Measurements from ENCODE around the gene CASP3. TPM values are rescaled to one million over a fixed set of nuclear protein-coding genes. Genes with fewer than 3 reads are reported as not detected.

Gene CASP3
- total and polyA plus RNA-seq, 5 donors from 2014 or later = 11.5 to 26.1 (median 14.2) TPM

GRCh38 chr4:184688005-184688404 lies 38.8 kb upstream of the CASP3 start:
- ATAC-seq (ENCODE audit: low read depth in 2 of 2) (no peak), DNase-seq (no peak)
- Mint-ChIP-seq H3K4me3 (no peak overlapping the region), H3K36me3 (peaks cover 21% of the 10 kb centered on the region), H3K4me1 (peaks cover 0 to 6% (median 5%) of the 10 kb centered on the region in 4 donors), H3K27me3 (no peaks in the 10 kb centered on the region), H3K27ac (no peak overlapping the region), H3K9me3 (no peaks in the 10 kb centered on the region)
- Histone ChIP-seq H3K27me3 (ENCODE audit: control insufficient read depth, insufficient read depth, low read length) (no peaks in the 10 kb centered on the region), H3K9me3 (ENCODE audit: control insufficient read depth in 2 of 2, low read length in 2 of 2) (no peaks in the 10 kb centered on the region), H3K4me1 (ENCODE audit: control insufficient read depth, insufficient read depth, low read length, poor library complexity, severe bottlenecking) (no peaks in the 10 kb centered on the region), H3K36me3 (ENCODE audit: control insufficient read depth, insufficient read depth, low read length) (no peaks in the 10 kb centered on the region), H3K27ac (ENCODE audit: insufficient read depth, low read length, poor library complexity, severe bottlenecking) (no peak overlapping the region), H3K4me3 (ENCODE audit: low read depth, low read length) (no peak overlapping the region)

- Mint-ChIP-seq H3K4me3 (no peak overlapping the region), H3K27ac (peak overlapping the region in 2 of 3 donors; percentile 5 to 53), H3K27me3 (no peaks in the 10 kb centered on the region), H3K4me1 (peaks cover 0 to 6% (median 4%) of the 10 kb centered on the region in 4 donors), H3K36me3 (peaks cover 19% of the 10 kb centered on the region), H3K9me3 (no peaks in the 10 kb centered on the region)
- H3K4me1 ChIP-seq (ENCODE audit: control insufficient read depth, insufficient read depth, low read length, poor library complexity, severe bottlenecking) = no peaks in the 10 kb centered on the region
- H3K27ac ChIP-seq (ENCODE audit: insufficient read depth, low read length, poor library complexity, severe bottlenecking) = no peak overlapping the region
- ATAC-seq (ENCODE audit: low read depth in 2 of 2) = no peak
- H3K4me3 ChIP-seq (ENCODE audit: low read depth, low read length) = no peak overlapping the region
- no peaks in the 10 kb centered on the region for H3K9me3 ChIP-seq (ENCODE audit: control insufficient read depth in 2 of 2, low read length in 2 of 2)
- no peaks in the 10 kb centered on the region for H3K36me3 ChIP-seq (ENCODE audit: control insufficient read depth, insufficient read depth, low read length)
- no peak for DNase-seq
- no peaks in the 10 kb centered on the region for H3K27me3 ChIP-seq (ENCODE audit: control insufficient read depth, insufficient read depth, low read length)
These were observed 35.4 kb upstream of the CASP3 start for GRCh38 chr4:184684491-184685189.

- H3K27ac Mint-ChIP-seq = no peak overlapping the region
- Histone ChIP-seq H3K4me1 (ENCODE audit: control insufficient read depth, insufficient read depth, low read length, poor library complexity, severe bottlenecking) (no peaks in the 10 kb centered on the region), H3K27me3 (ENCODE audit: control insufficient read depth, insufficient read depth, low read length) (no peaks in the 10 kb centered on the region), H3K36me3 (ENCODE audit: control insufficient read depth, insufficient read depth, low read length) (no peaks in the 10 kb centered on the region), H3K4me3 (ENCODE audit: low read depth, low read length) (no peak overlapping the region), H3K9me3 (ENCODE audit: control insufficient read depth in 2 of 2, low read length in 2 of 2) (no peaks in the 10 kb centered on the region), H3K27ac (ENCODE audit: insufficient read depth, low read length, poor library complexity, severe bottlenecking) (no peak overlapping the region)
- ATAC-seq (ENCODE audit: low read depth in 2 of 2) (no peak), DNase-seq (no peak)
- H3K4me1 Mint-ChIP-seq = peaks cover 3 to 13% (median 7%) of the 10 kb centered on the region in 4 donors
- no peak overlapping the region for H3K4me3 Mint-ChIP-seq
- H3K9me3 Mint-ChIP-seq = no peaks in the 10 kb centered on the region
- no peaks in the 10 kb centered on the region for H3K27me3 Mint-ChIP-seq
- H3K36me3 Mint-ChIP-seq = peaks cover 14% of the 10 kb centered on the region
These were observed 32.7 kb upstream of the CASP3 start for GRCh38 chr4:184681916-184682315.

GRCh38 chr4:184680698-184681097 lies 31.5 kb upstream of the CASP3 start:
- no peak for ATAC-seq (ENCODE audit: low read depth in 2 of 2)
- no peak for DNase-seq
- Mint-ChIP-seq H3K4me1 (peaks cover 3 to 13% (median 7%) of the 10 kb centered on the region in 4 donors), H3K27ac (no peak overlapping the region), H3K9me3 (no peaks in the 10 kb centered on the region), H3K27me3 (no peaks in the 10 kb centered on the region), H3K4me3 (no peak overlapping the region), H3K36me3 (peaks cover 14% of the 10 kb centered on the region)
- H3K36me3 ChIP-seq (ENCODE audit: control insufficient read depth, insufficient read depth, low read length) = no peaks in the 10 kb centered on the region
- H3K4me3 ChIP-seq (ENCODE audit: low read depth, low read length) = no peak overlapping the region
- H3K9me3 ChIP-seq (ENCODE audit: control insufficient read depth in 2 of 2, low read length in 2 of 2) = no peaks in the 10 kb centered on the region
- no peak overlapping the region for H3K27ac ChIP-seq (ENCODE audit: insufficient read depth, low read length, poor library complexity, severe bottlenecking)
- H3K27me3 ChIP-seq (ENCODE audit: control insufficient read depth, insufficient read depth, low read length) = no peaks in the 10 kb centered on the region
- no peaks in the 10 kb centered on the region for H3K4me1 ChIP-seq (ENCODE audit: control insufficient read depth, insufficient read depth, low read length, poor library complexity, severe bottlenecking)

- DNase-seq (no peak), ATAC-seq (ENCODE audit: low read depth in 2 of 2) (no peak)
- Histone ChIP-seq H3K27ac (ENCODE audit: insufficient read depth, low read length, poor library complexity, severe bottlenecking) (no peak overlapping the region), H3K4me1 (ENCODE audit: control insufficient read depth, insufficient read depth, low read length, poor library complexity, severe bottlenecking) (no peaks in the 10 kb centered on the region), H3K4me3 (ENCODE audit: low read depth, low read length) (no peak overlapping the region), H3K9me3 (ENCODE audit: control insufficient read depth in 2 of 2, low read length in 2 of 2) (no peaks in the 10 kb centered on the region), H3K27me3 (ENCODE audit: control insufficient read depth, insufficient read depth, low read length) (no peaks in the 10 kb centered on the region), H3K36me3 (ENCODE audit: control insufficient read depth, insufficient read depth, low read length) (peaks cover 12% of the 10 kb centered on the region)
- Mint-ChIP-seq H3K27ac (no peak overlapping the region), H3K27me3 (no peaks in the 10 kb centered on the region), H3K9me3 (peaks cover 0 to 2% (median 0%) of the 10 kb centered on the region in 7 donors), H3K4me3 (no peak overlapping the region), H3K36me3 (peaks cover 30% of the 10 kb centered on the region), H3K4me1 (peaks cover 0 to 8% (median 5%) of the 10 kb centered on the region in 4 donors)
These were observed 26.7 kb upstream of the CASP3 start for GRCh38 chr4:184675821-184676492.

GRCh38 chr4:184675018-184675417 lies 25.8 kb upstream of the CASP3 start:
- no peak overlapping the region for H3K27ac Mint-ChIP-seq
- peaks cover 26% of the 10 kb centered on the region for H3K36me3 Mint-ChIP-seq
- Histone ChIP-seq H3K4me1 (ENCODE audit: control insufficient read depth, insufficient read depth, low read length, poor library complexity, severe bottlenecking) (peaks cover 2% of the 10 kb centered on the region), H3K36me3 (ENCODE audit: control insufficient read depth, insufficient read depth, low read length) (peaks cover 12% of the 10 kb centered on the region), H3K4me3 (ENCODE audit: low read depth, low read length) (no peak overlapping the region), H3K27ac (ENCODE audit: insufficient read depth, low read length, poor library complexity, severe bottlenecking) (no peak overlapping the region), H3K27me3 (ENCODE audit: control insufficient read depth, insufficient read depth, low read length) (no peaks in the 10 kb centered on the region), H3K9me3 (ENCODE audit: control insufficient read depth in 2 of 2, low read length in 2 of 2) (no peaks in the 10 kb centered on the region)
- H3K4me1 Mint-ChIP-seq = peaks cover 2 to 8% (median 5%) of the 10 kb centered on the region in 4 donors
- no peak overlapping the region for H3K4me3 Mint-ChIP-seq
- no peaks in the 10 kb centered on the region for H3K27me3 Mint-ChIP-seq
- ATAC-seq (ENCODE audit: low read depth in 2 of 2) (no peak), DNase-seq (no peak)
- H3K9me3 Mint-ChIP-seq = peaks cover 0 to 2% (median 0%) of the 10 kb centered on the region in 7 donors

GRCh38 chr4:184674011-184674410 lies 24.8 kb upstream of the CASP3 start:
- no peaks in the 10 kb centered on the region for H3K27me3 Mint-ChIP-seq
- ATAC-seq (ENCODE audit: low read depth in 2 of 2) (no peak), DNase-seq (no peak)
- Histone ChIP-seq H3K4me3 (ENCODE audit: low read depth, low read length) (no peak overlapping the region), H3K27ac (ENCODE audit: insufficient read depth, low read length, poor library complexity, severe bottlenecking) (no peak overlapping the region), H3K4me1 (ENCODE audit: control insufficient read depth, insufficient read depth, low read length, poor library complexity, severe bottlenecking) (peaks cover 12% of the 10 kb centered on the region), H3K27me3 (ENCODE audit: control insufficient read depth, insufficient read depth, low read length) (no peaks in the 10 kb centered on the region), H3K36me3 (ENCODE audit: control insufficient read depth, insufficient read depth, low read length) (peaks cover 12% of the 10 kb centered on the region), H3K9me3 (ENCODE audit: control insufficient read depth in 2 of 2, low read length in 2 of 2) (no peaks in the 10 kb centered on the region)
- H3K9me3 Mint-ChIP-seq = peaks cover 0 to 2% (median 0%) of the 10 kb centered on the region in 7 donors
- H3K27ac Mint-ChIP-seq = no peak overlapping the region
- peaks cover 35% of the 10 kb centered on the region for H3K36me3 Mint-ChIP-seq
- H3K4me1 Mint-ChIP-seq = peaks cover 7 to 13% (median 9%) of the 10 kb centered on the region in 4 donors
- H3K4me3 Mint-ChIP-seq = no peak overlapping the region

Data from CD4-positive, CD25-positive, alpha-beta regulatory T cell (primary cell).